Trophoblast cell (in vitro differentiated cells and primary cell): ENCODE data around the gene FTH1.

Experiments used
- DNase-seq, 2 donors: peaks; one replicate each; pipeline ENCODE4 v3.0.0-alpha.2; 2016
- H2AFZ ChIP-seq: 2 replicates; pipeline ENCODE4 v1.6.1; 2013; ENCODE audit warnings: low read length, moderate library complexity, mild to moderate bottlenecking; ENCODE audit not compliant: insufficient read depth, poor library complexity
- H2AK5ac ChIP-seq: 2 replicates; pipeline ENCODE4 v1.6.1; 2013; ENCODE audit warnings: mild to moderate bottlenecking, low read length
- H2BK120ac ChIP-seq: 2 replicates; pipeline ENCODE4 v1.6.1; 2013; ENCODE audit warnings: low read length, mild to moderate bottlenecking, moderate library complexity; ENCODE audit not compliant: insufficient read depth, poor library complexity
- H2BK12ac ChIP-seq: 2 replicates; pipeline ENCODE4 v1.6.1; 2013; ENCODE audit warnings: mild to moderate bottlenecking, low read length, moderate library complexity
- H2BK5ac ChIP-seq: 2 replicates; pipeline ENCODE4 v1.6.1; 2013; ENCODE audit warnings: low read length, low read depth, moderate library complexity, mild to moderate bottlenecking; ENCODE audit not compliant: poor library complexity
- H3K14ac ChIP-seq: 2 replicates; pipeline ENCODE4 v1.6.1; 2013; ENCODE audit warnings: mild to moderate bottlenecking, low read length
- H3K18ac ChIP-seq: 2 replicates; pipeline ENCODE4 v1.6.1; 2013; ENCODE audit warnings: mild to moderate bottlenecking, low read length
- H3K23ac ChIP-seq: 2 replicates; pipeline ENCODE4 v1.6.1; 2013; ENCODE audit warnings: low read length
- H3K27ac ChIP-seq: 2 replicates; pipeline ENCODE4 v1.5.1; 2013; ENCODE audit warnings: low read depth, mild to moderate bottlenecking, inconsistent platforms, low read length, moderate library complexity
- H3K27me3 ChIP-seq: 2 replicates; pipeline ENCODE4 v1.6.1; 2013; ENCODE audit warnings: inconsistent platforms, mild to moderate bottlenecking, low read length, moderate library complexity; ENCODE audit not compliant: insufficient read depth
- H3K36me3 ChIP-seq, 2 experiments: 1 replicate in 1 of 2; 2 replicates in 1 of 2; pipeline ENCODE4 v1.6.1; 2013; ENCODE audit warnings: low read length in 2 of 2, mild to moderate bottlenecking in 2 of 2, moderate library complexity in 1 of 2; ENCODE audit not compliant: insufficient read depth in 2 of 2, control insufficient read depth in 1 of 2
- H3K4ac ChIP-seq: 2 replicates; pipeline ENCODE4 v1.6.1; 2013; ENCODE audit warnings: low read depth, mild to moderate bottlenecking, low read length, moderate library complexity
- H3K4me1 ChIP-seq, 2 experiments: 1 replicate in 1 of 2; 2 replicates in 1 of 2; pipeline ENCODE4 v1.6.1; 2013; ENCODE audit warnings: low read length in 2 of 2, mild to moderate bottlenecking in 2 of 2, moderate library complexity in 1 of 2; ENCODE audit not compliant: insufficient read depth in 2 of 2, control insufficient read depth in 1 of 2
- H3K4me2 ChIP-seq: 2 replicates; pipeline ENCODE4 v1.6.1; 2013; ENCODE audit warnings: inconsistent platforms, mild to moderate bottlenecking, low read length, moderate library complexity
- H3K4me3 ChIP-seq: 2 replicates; pipeline ENCODE4 v1.5.1; 2013; ENCODE audit warnings: mild to moderate bottlenecking, low read depth, low read length, inconsistent platforms
- H3K79me1 ChIP-seq: one replicate; pipeline ENCODE4 v1.6.1; 2013; ENCODE audit warnings: low read length
- H3K79me2 ChIP-seq: 2 replicates; pipeline ENCODE4 v1.6.1; 2013; ENCODE audit warnings: low read length, mild to moderate bottlenecking; ENCODE audit not compliant: control insufficient read depth, insufficient read depth, poor library complexity
- H3K9ac ChIP-seq: 2 replicates; pipeline ENCODE4 v1.6.1; 2013; ENCODE audit warnings: mild to moderate bottlenecking, low read length
- H3K9me3 ChIP-seq: 2 replicates; pipeline ENCODE4 v1.6.1; 2013; ENCODE audit warnings: low read depth, mild to moderate bottlenecking, control low read depth, inconsistent platforms, low read length; ENCODE audit not compliant: insufficient read depth
- H4K12ac ChIP-seq: 2 replicates; pipeline ENCODE4 v1.6.1; 2013; ENCODE audit warnings: low read depth, mild to moderate bottlenecking, low read length, moderate library complexity
- H4K8ac ChIP-seq: 2 replicates; pipeline ENCODE4 v1.6.1; 2013; ENCODE audit warnings: low read depth, mild to moderate bottlenecking, low read length, moderate library complexity
- H4K91ac ChIP-seq: one replicate; pipeline ENCODE4 v1.6.1; 2013; ENCODE audit warnings: low read depth, mild to moderate bottlenecking, low read length, moderate library complexity
- WGBS: extraction: QIAGEN DNeasy Blood & Tissue Kit; methylation state at CpG from one replicate; pipeline ENCODE4 v1.1.7; 2013; ENCODE audit warnings: missing lambda C conversion rate; ENCODE audit not compliant: insufficient read length, insufficient coverage; ENCODE audit errors: extremely low coverage; 5-methylcytosine and 5-hydroxymethylcytosine counted together

FTH1 gene

GRCh38 chr11:61945191-61945590 is 22.2 kb downstream of the FTH1 start:
- Histone ChIP-seq H3K4ac (no peak overlapping the region), H3K9me3 (peaks cover 2% of the 10 kb centered on the region), H3K4me1 (no peaks in the 10 kb centered on the region), H3K14ac (no peak overlapping the region), H4K8ac (no peak overlapping the region), H2BK5ac (no peak overlapping the region), H3K79me1 (no peaks in the 10 kb centered on the region), H3K27me3 (no peaks in the 10 kb centered on the region), H3K18ac (no peak overlapping the region), H3K9ac (no peak overlapping the region), H4K12ac (no peak overlapping the region), H2AFZ (no peak overlapping the region), H3K79me2 (no peaks in the 10 kb centered on the region), H4K91ac (no peak overlapping the region), H3K4me3 (no peak overlapping the region), H2BK120ac (no peak overlapping the region), H2AK5ac (no peak overlapping the region), H3K36me3 (no peaks in the 10 kb centered on the region), H2BK12ac (no peak overlapping the region), H3K4me2 (no peak overlapping the region), H3K27ac (no peak overlapping the region), H3K23ac (no peak overlapping the region)
- DNase-seq, result no peak
- no CpG with 5 or more reads among the region's 13 CpGs for WGBS

GRCh38 chr11:61940466-61940865 is 27.0 kb downstream of the FTH1 start:
- Histone ChIP-seq H2AK5ac (no peak overlapping the region), H3K4me3 (no peak overlapping the region), H3K4ac (no peak overlapping the region), H2BK5ac (no peak overlapping the region), H3K23ac (no peak overlapping the region), H4K12ac (no peak overlapping the region), H3K9ac (no peak overlapping the region), H3K36me3 (no peaks in the 10 kb centered on the region), H3K79me1 (no peaks in the 10 kb centered on the region), H3K4me2 (no peak overlapping the region), H4K91ac (no peak overlapping the region), H2AFZ (no peak overlapping the region), H2BK12ac (no peak overlapping the region), H3K9me3 (peaks cover 2% of the 10 kb centered on the region), H4K8ac (no peak overlapping the region), H3K27me3 (no peaks in the 10 kb centered on the region), H3K27ac (no peak overlapping the region), H3K4me1 (no peaks in the 10 kb centered on the region), H2BK120ac (no peak overlapping the region), H3K18ac (no peak overlapping the region), H3K14ac (no peak overlapping the region), H3K79me2 (no peaks in the 10 kb centered on the region)
- WGBS, result no CpG with 5 or more reads among the region's 10 CpGs
- no peak for DNase-seq

GRCh38 chr11:61935861-61936260 is 31.6 kb downstream of the FTH1 start:
- DNase-seq, result no peak
- H3K4ac ChIP-seq, result no peak overlapping the region
- no peak overlapping the region for H3K14ac ChIP-seq
- H3K4me1 ChIP-seq, result no peaks in the 10 kb centered on the region
- no peak overlapping the region for H3K4me3 ChIP-seq
- H3K4me2 ChIP-seq, result no peak overlapping the region
- no peak overlapping the region for H3K27ac ChIP-seq
- H2BK5ac ChIP-seq, result no peak overlapping the region
- no peak overlapping the region for H2BK12ac ChIP-seq
- peaks cover 2% of the 10 kb centered on the region for H3K9me3 ChIP-seq
- H2AK5ac ChIP-seq, result no peak overlapping the region
- no peaks in the 10 kb centered on the region for H3K27me3 ChIP-seq
- H3K79me2 ChIP-seq, result no peaks in the 10 kb centered on the region
- no peak overlapping the region for H2AFZ ChIP-seq
- H4K12ac ChIP-seq, result no peak overlapping the region
- H3K36me3 ChIP-seq, result no peaks in the 10 kb centered on the region
- H3K79me1 ChIP-seq, result no peaks in the 10 kb centered on the region
- no peak overlapping the region for H3K23ac ChIP-seq
- H2BK120ac ChIP-seq, result no peak overlapping the region
- WGBS, result no CpG with 5 or more reads among the region's 2 CpGs
- H4K8ac ChIP-seq, result no peak overlapping the region
- no peak overlapping the region for H4K91ac ChIP-seq
- no peak overlapping the region for H3K18ac ChIP-seq
- no peak overlapping the region for H3K9ac ChIP-seq

- no peak overlapping the region for H4K8ac ChIP-seq
- no peak overlapping the region for H2BK5ac ChIP-seq
- no CpG with 5 or more reads among the region's 3 CpGs for WGBS
- H3K27me3 ChIP-seq, result no peaks in the 10 kb centered on the region
- no peak overlapping the region for H3K27ac ChIP-seq
- H3K79me2 ChIP-seq, result no peaks in the 10 kb centered on the region
- no peak overlapping the region for H2BK120ac ChIP-seq
- no peak overlapping the region for H2AK5ac ChIP-seq
- H3K4me3 ChIP-seq, result no peak overlapping the region
- no peaks in the 10 kb centered on the region for H3K9me3 ChIP-seq
- H3K23ac ChIP-seq, result no peak overlapping the region
- no peak overlapping the region for H3K18ac ChIP-seq
- H2AFZ ChIP-seq, result no peak overlapping the region
- no peak overlapping the region for H2BK12ac ChIP-seq
- H3K4ac ChIP-seq, result no peak overlapping the region
- no peaks in the 10 kb centered on the region for H3K36me3 ChIP-seq
- no peak overlapping the region for H4K12ac ChIP-seq
- no peaks in the 10 kb centered on the region for H3K4me1 ChIP-seq
- no peaks in the 10 kb centered on the region for H3K79me1 ChIP-seq
- H3K14ac ChIP-seq, result no peak overlapping the region
- H3K4me2 ChIP-seq, result no peak overlapping the region
- no peak overlapping the region for H4K91ac ChIP-seq
- H3K9ac ChIP-seq, result no peak overlapping the region
- no peak for DNase-seq
These were observed 36.5 kb downstream of the FTH1 start for GRCh38 chr11:61930933-61931332.
